RWPE1 (cell line): ENCODE data around the gene AKT2.

ENCODE experiments used
- CTCF ChIA-PET: fragments of 350-600 bp; sonication (Branson Sonifier 250); formaldehyde crosslinking; extraction: SDS; loops from one replicate; lab custom pipeline; 2021; lab: Yijun Ruan, JAX
- POLR2A ChIA-PET: fragments of 400-600 bp; formaldehyde crosslinking; extraction: SDS; loops from one replicate; lab custom pipeline; 2020; ENCODE audit warnings: antibody characterized with exemption; ENCODE audit not compliant: low non-redundant PET; lab: Yijun Ruan, JAX
- DNase-seq: peaks from one replicate; pipeline ENCODE4 v3.0.0; 2012; ENCODE audit warnings: low spot score
- H3K27ac ChIP-seq: fragments of 450-650 bp; 2 replicates; pipeline ENCODE4 v1.5.1; 2017
- CTCF ChIP-seq: fragments of 450-650 bp; conservative IDR thresholded peaks from 2 replicates; pipeline ENCODE4 v1.5.1; 2017; ENCODE audit warnings: low read depth, mild to moderate bottlenecking

Gene AKT2

DNA sequence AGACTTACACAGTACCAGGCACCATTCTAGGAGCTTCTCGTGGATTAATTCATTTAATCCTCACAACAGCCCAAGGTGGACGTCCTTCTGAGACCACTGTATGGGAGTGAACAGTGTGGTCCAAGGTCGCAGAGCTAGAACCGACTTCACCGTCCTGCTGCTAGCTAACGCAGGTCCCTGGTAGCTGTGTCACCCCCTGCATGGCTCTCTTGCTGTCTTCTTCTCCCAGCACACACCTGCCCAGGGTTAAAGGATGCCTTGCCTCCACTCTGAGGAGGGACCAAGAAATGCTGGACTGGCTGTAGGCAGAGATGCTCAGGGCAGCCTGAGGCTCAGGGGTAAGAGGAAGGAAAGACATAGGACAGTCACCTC lies 3.0 kb downstream of the AKT2 start:
- POLR2A ChIA-PET: no interaction called here
- CTCF ChIA-PET: interaction anchor here (1.1 kb wide), 1 partner anchor 23 kb away, joined by 4 read pairs; no protein-coding TSS in a partner anchor
- no peak for DNase-seq
- no peak for TF ChIP-seq CTCF
- peak overlapping the region; percentile 18; the same call in 1 of the 2 replicates for H3K27ac ChIP-seq

- ChIA-PET CTCF (no interaction called here), POLR2A (no interaction called here)
Observed at GRCh38 chr19:40281381-40282208, 3.5 kb downstream of the AKT2 start.

GRCh38 chr19:40280608-40281221 lies 4.4 kb downstream of the AKT2 start:
- ChIA-PET POLR2A (no interaction called here), CTCF (no interaction called here)
- no peak for DNase-seq
- TF ChIP-seq CTCF: no peak
- H3K27ac ChIP-seq: peak overlapping the region; percentile 20; the same call in 1 of the 2 replicates

More at GRCh38 chr19:40281381-40282208, 3.5 kb downstream of the AKT2 start:
- no peak for DNase-seq
- peak overlapping the region; percentile 18; the same call in 1 of the 2 replicates for H3K27ac ChIP-seq
- no peak for TF ChIP-seq CTCF

- peak overlapping the region; percentile 20; the same call in 1 of the 2 replicates for H3K27ac ChIP-seq
- POLR2A ChIA-PET: no interaction called here
- no peak for TF ChIP-seq CTCF
- no peak for DNase-seq
- CTCF ChIA-PET: no interaction called here
Observed at GRCh38 chr19:40279761-40280607, 5.2 kb downstream of the AKT2 start.

- DNase-seq: no peak
- H3K27ac ChIP-seq: peak overlapping the region; percentile 21; the same call in 1 of the 2 replicates
- ChIA-PET POLR2A (no interaction called here), CTCF (interaction anchor here (1.3 kb wide), 1 partner anchor 105 kb away, joined by 5 read pairs; no protein-coding TSS in a partner anchor)
- TF ChIP-seq CTCF: no peak
Observed at GRCh38 chr19:40279120-40279551, 6.0 kb downstream of the AKT2 start.
